Heart left ventricle (tissue), 16 donors: Measurements from ENCODE around the gene OSM. TPM values are rescaled to one million over a fixed set of nuclear protein-coding genes. Genes with fewer than 3 reads are reported as not detected.

ENCODE experiments used
- ATAC-seq, 4 donors: fragments of 200-7000 bp; cut with Tn5 transposase; one replicate each; pipeline ENCODE4 v1.9.1; 2020 to 2022; ENCODE audit warnings: moderate library complexity in 4 of 4, mild to moderate bottlenecking in 3 of 4, moderate number of reproducible peaks in 1 of 4
- DNase-seq, 5 donors: peaks; one replicate each; pipeline ENCODE4 v3.0.0-alpha.2; 2020
- H3K27ac ChIP-seq, 12 donors: fragments of 200-600 bp; sonication (generic) in 4 of 12; one replicate each; pipeline versions ENCODE4 v1.5.0 to v1.8.0; 2016 to 2022; ENCODE audit warnings: mild to moderate bottlenecking in 2 of 12
- H3K27me3 ChIP-seq, 9 donors: fragments of 200-600 bp; sonication (generic) in 2 of 9; one replicate each; pipeline versions ENCODE4 v1.5.1 to v1.8.0; 2016 to 2022; ENCODE audit warnings: mild to moderate bottlenecking in 3 of 9
- H3K36me3 ChIP-seq, 9 donors: fragments of 200-600 bp; sonication (generic) in 2 of 9; one replicate each; pipeline versions ENCODE4 v1.5.0 to v1.8.0; 2018 to 2022; ENCODE audit warnings: mild to moderate bottlenecking in 2 of 9
- H3K4me1 ChIP-seq, 12 donors: fragments of 200-600 bp; sonication (generic) in 4 of 12; one replicate each; pipeline versions ENCODE4 v1.5.0 to v1.8.0; 2016 to 2022; ENCODE audit warnings: mild to moderate bottlenecking in 3 of 12
- H3K4me3 ChIP-seq, 12 donors: fragments of 200-600 bp; sonication (generic) in 4 of 12; one replicate each; pipeline versions ENCODE4 v1.5.0 to v1.8.0; 2017 to 2022; ENCODE audit warnings: mild to moderate bottlenecking in 9 of 12, moderate library complexity in 4 of 12
- H3K9me3 ChIP-seq, 12 donors: fragments of 200-600 bp; sonication (generic) in 4 of 12; one replicate each; pipeline versions ENCODE4 v1.5.0 to v1.8.0; 2016 to 2022; ENCODE audit warnings: mild to moderate bottlenecking in 1 of 12
- CTCF ChIP-seq, 12 donors: fragments of 200-600 bp; sonication (generic) in 4 of 12; IDR thresholded peaks; one replicate each; pipeline versions ENCODE4 v1.5.0 to v1.8.0; 2018 to 2022; ENCODE audit warnings: antibody characterized with exemption in 12 of 12, mild to moderate bottlenecking in 5 of 12
- POLR2A ChIP-seq, 2 donors: fragments of 450-650 bp; IDR thresholded peaks; one replicate each; pipeline ENCODE4 v1.6.1; 2017; ENCODE audit warnings: antibody characterized with exemption in 2 of 2, mild to moderate bottlenecking in 2 of 2, moderate library complexity in 2 of 2
- WGBS, 4 donors: extraction: QIAGEN DNeasy Blood & Tissue Kit in 2 of 4; methylation state at CpG; one replicate each; pipeline versions ENCODE4 v1.1.5 to v1.1.7; 2013 to 2018; 5-methylcytosine and 5-hydroxymethylcytosine counted together
- intact Hi-C, 10 donors: fragments of 100-400 bp; cut with DNase I; formaldehyde crosslinking; loops; one replicate each; pipeline versions ENCODE4 v1.11.1 to v1.14.2; 2022
- polyA plus RNA-seq, 2 donors: library from polyadenylated mRNA; stranded (reverse); fragments of 200-250 nt; gene quantifications; one replicate each; pipeline ENCODE4 v1.2.3, GENCODE V29; 2013
- total RNA-seq, 9 donors: library from RNA; depleted of rRNA in 2 of 9; stranded (reverse); fragments of >200 nt in 2 of 9; fragmentation: NEBNext Ultra II Directional in 3 of 9; extraction: Animal tissue kit (Norgen Biotek cat#: 25700) in 3 of 9; gene quantifications; one replicate each; pipeline versions ENCODE4 v1.1.0 to v1.2.4, GENCODE V29; 2016 to 2023
- donor health status: ischemic (EF 13 %, LVEDD 7.1; RV severe dilation, severe dysfunction).
- donor health status: healthy with polysubstance abuse.
- donor health status: DM: no; HTN: yes; CAD: no.
- donor health status: DM: no; HTN: no; CAD: no.
- donor health status: ischemic (EF 25% LVEDD 6.9; RV normal size, moderate dysfunction).
- donor health status: ischemic (EF 25% LVEDD 5.7; RV mildly dilated, moderate dysfunction).
- donor health status: healthy.
- donor health status: DM: yes; HTN: yes; CAD: no.
- donor health status: ischemic (EF 35%, LVEDD 5.7; RV mildly dilated, moderate dysfunction).
- donor health status: nonischemic (EF 11% LVEDD 7.7; RV severe dilation, severe dysfunction).
- donor health status: DM: yes; HTN: yes; CAD: no.
- donor health status: PGD.
- donor health status: ischemic (EF 29% LVEDD 5.4; RV normal size, mild dysfunction).
- donor health status: nonischemic (EF 23%, LVEDD 6.1; RV moderate dilation, normal function).

OSM gene
- total and polyA plus RNA-seq, 11 donors, result 0.17 to 5.0 (median 0.27) TPM; not detected in 2

GRCh38 chr22:30220338-30221012, 46.2 kb downstream of the OSM start:
- Histone ChIP-seq H3K9me3 (no peaks in the 10 kb centered on the region), H3K36me3 (no peaks in the 10 kb centered on the region), H3K4me1 (peaks cover 0 to 19% (median 0%) of the 10 kb centered on the region in 12 donors), H3K27me3 (peaks cover 3 to 60% (median 19%) of the 10 kb centered on the region in 9 donors), H3K4me3 (no peak overlapping the region), H3K27ac (peak overlapping the region in 1 of 12 donors; percentile 65)
- DNase-seq, result peak in 1 of 5 donors; percentile 4
- TF ChIP-seq POLR2A (IDR thresholded peaks at IDR 0.05), result no peak
- TF ChIP-seq CTCF (IDR thresholded peaks at IDR 0.05), result no peak
- intact Hi-C loops, result no loop called here
- 75 to 84% (median 81%) methylated on average over 7 of the region's 7 CpGs for WGBS, 4 donors
- ATAC-seq, result no peak

- H3K4me1 ChIP-seq, result peaks cover 0 to 19% (median 0%) of the 10 kb centered on the region in 12 donors
- H3K9me3 ChIP-seq, result no peaks in the 10 kb centered on the region
- H3K36me3 ChIP-seq, result no peaks in the 10 kb centered on the region
- peaks cover 3 to 62% (median 19%) of the 10 kb centered on the region in 9 donors for H3K27me3 ChIP-seq
- TF ChIP-seq POLR2A (IDR thresholded peaks at IDR 0.05) (no peak), CTCF (IDR thresholded peaks at IDR 0.05) (no peak)
- ATAC-seq, result no peak
- intact Hi-C loops, result no loop called here
- H3K27ac ChIP-seq, result peak overlapping the region in 1 of 12 donors; percentile 65
- peak in 1 of 5 donors; percentile 2 for DNase-seq
- H3K4me3 ChIP-seq, result no peak overlapping the region
Measured at GRCh38 chr22:30219668-30220278, 46.9 kb downstream of the OSM start.

DNA sequence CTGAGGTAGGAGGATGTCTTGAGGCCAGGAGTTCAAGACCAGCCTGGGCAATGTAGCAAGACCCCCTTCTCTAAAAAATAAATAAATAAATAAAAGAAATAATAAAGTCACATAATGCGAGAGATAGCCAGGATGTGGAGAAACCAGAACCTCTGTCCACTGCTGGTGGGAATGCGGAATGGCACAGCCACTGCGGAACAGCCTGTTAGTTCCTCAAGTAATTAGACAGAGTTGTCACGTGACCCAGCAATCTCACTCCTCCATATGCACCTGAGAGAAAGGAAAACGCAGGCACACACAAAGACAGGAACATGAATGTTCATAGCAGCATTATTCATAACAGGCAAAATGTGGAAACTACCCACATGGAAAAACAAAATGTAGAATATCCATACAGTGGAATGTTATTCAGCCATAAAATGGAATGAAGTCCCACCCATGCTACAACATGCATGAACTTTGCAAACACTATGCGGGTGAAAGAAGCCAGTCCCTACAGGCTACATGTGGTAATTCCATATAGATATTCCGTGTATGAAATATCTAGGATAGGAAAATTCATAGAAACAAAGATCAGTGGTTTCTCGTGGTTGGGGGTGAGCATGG, 47.5 kb downstream of the OSM start:
- TF ChIP-seq CTCF (IDR thresholded peaks at IDR 0.05) (no peak), POLR2A (IDR thresholded peaks at IDR 0.05) (no peak)
- DNase-seq (peak in 1 of 5 donors; percentile 7), ATAC-seq (no peak)
- Histone ChIP-seq H3K36me3 (no peaks in the 10 kb centered on the region), H3K27me3 (peaks cover 3 to 64% (median 19%) of the 10 kb centered on the region in 9 donors), H3K4me3 (no peak overlapping the region), H3K27ac (no peak overlapping the region), H3K4me1 (peaks cover 0 to 18% (median 0%) of the 10 kb centered on the region in 12 donors), H3K9me3 (no peaks in the 10 kb centered on the region)
- 68 to 82% (median 79%) methylated on average over 8 of the region's 8 CpGs for WGBS, 4 donors
- intact Hi-C loops, result no loop called here
